Measurements from ENCODE around the gene MGAT3.
A peak's percentile ranks its signal among the peaks of the same experiment; 100 is the strongest.

MGAT3 gene

GRCh38 chr22:39427751-39428596 lies 28.8 kb upstream of the MGAT3 start:
- no peak for TF ChIP-seq CTCF (IDR thresholded peaks at IDR 0.05; ENCODE audit: insufficient read depth, low read depth, low read length, missing control alignments)
- H3K4me3 ChIP-seq (ENCODE audit: low read depth, low read length): no peak overlapping the region
- DNase-seq (ENCODE audit: low read depth): peak; percentile 47

- TF ChIP-seq CTCF (IDR thresholded peaks at IDR 0.05; ENCODE audit: insufficient read depth, low read depth, low read length, missing control alignments): no peak
- DNase-seq (ENCODE audit: low read depth): no peak
- H3K4me3 ChIP-seq (ENCODE audit: low read depth, low read length): no peak overlapping the region
Measured at GRCh38 chr22:39428597-39429071, 28.2 kb upstream of the MGAT3 start.

GRCh38 chr22:39429186-39429585 lies 27.6 kb upstream of the MGAT3 start:
- no peak for DNase-seq (ENCODE audit: low read depth)
- no peak for TF ChIP-seq CTCF (IDR thresholded peaks at IDR 0.05; ENCODE audit: insufficient read depth, low read depth, low read length, missing control alignments)
- H3K4me3 ChIP-seq (ENCODE audit: low read depth, low read length): no peak overlapping the region

GRCh38 chr22:39429916-39430575 lies 26.8 kb upstream of the MGAT3 start:
- no peak for DNase-seq (ENCODE audit: low read depth)
- TF ChIP-seq CTCF (IDR thresholded peaks at IDR 0.05; ENCODE audit: insufficient read depth, low read depth, low read length, missing control alignments): no peak
- no peak overlapping the region for H3K4me3 ChIP-seq (ENCODE audit: low read depth, low read length)

GRCh38 chr22:39430576-39431150 lies 26.1 kb upstream of the MGAT3 start:
- no peak for TF ChIP-seq CTCF (IDR thresholded peaks at IDR 0.05; ENCODE audit: insufficient read depth, low read depth, low read length, missing control alignments)
- H3K4me3 ChIP-seq (ENCODE audit: low read depth, low read length): no peak overlapping the region
- DNase-seq (ENCODE audit: low read depth): no peak

- DNase-seq (ENCODE audit: low read depth): no peak
- no peak overlapping the region for H3K4me3 ChIP-seq (ENCODE audit: low read depth, low read length)
- no peak for TF ChIP-seq CTCF (IDR thresholded peaks at IDR 0.05; ENCODE audit: insufficient read depth, low read depth, low read length, missing control alignments)
Measured at GRCh38 chr22:39431216-39431801, 25.5 kb upstream of the MGAT3 start.

All from GM12865 (cell line).